ENCODE results near the gene STXBP5.

DNA sequence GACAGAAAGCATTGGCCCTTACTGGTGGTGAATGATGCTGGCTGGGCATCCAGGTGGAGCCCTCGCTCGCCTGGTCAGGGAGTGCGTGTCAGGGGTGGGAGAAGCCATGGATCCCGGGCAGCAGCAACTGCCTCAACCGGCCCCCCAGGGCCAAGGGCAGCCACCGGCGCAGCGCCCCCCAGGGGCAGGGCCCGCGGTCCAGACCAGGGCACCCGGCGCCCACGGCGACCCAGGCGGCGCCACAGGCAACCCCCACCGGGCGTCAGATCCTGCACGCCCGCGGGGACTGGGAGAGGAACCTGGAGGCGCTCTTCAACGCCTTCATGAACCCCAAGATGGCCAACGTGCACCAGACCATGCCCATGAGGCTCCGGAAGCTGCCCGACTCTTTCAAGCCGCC, 202.6 kb downstream of the STXBP5 start:
- TF ChIP-seq POLR2A (IDR thresholded peaks at IDR 0.05; ENCODE audit: insufficient read depth in 1 of 2, low read depth in 2 of 2, low read length in 2 of 2) (no peak), MXI1 (IDR thresholded peaks at IDR 0.05; ENCODE audit: borderline replicate concordance, low read depth, low read length) (no peak), ZZZ3 (CRISPR knock-in tag; IDR thresholded peaks at IDR 0.05; ENCODE audit: borderline replicate concordance) (no peak), KLF13 (CRISPR knock-in tag; IDR thresholded peaks at IDR 0.05) (no peak), NFE2L2 (IDR thresholded peaks at IDR 0.05; ENCODE audit: low read length) (no peak)
- TF ChIP-seq, protein P1, sequence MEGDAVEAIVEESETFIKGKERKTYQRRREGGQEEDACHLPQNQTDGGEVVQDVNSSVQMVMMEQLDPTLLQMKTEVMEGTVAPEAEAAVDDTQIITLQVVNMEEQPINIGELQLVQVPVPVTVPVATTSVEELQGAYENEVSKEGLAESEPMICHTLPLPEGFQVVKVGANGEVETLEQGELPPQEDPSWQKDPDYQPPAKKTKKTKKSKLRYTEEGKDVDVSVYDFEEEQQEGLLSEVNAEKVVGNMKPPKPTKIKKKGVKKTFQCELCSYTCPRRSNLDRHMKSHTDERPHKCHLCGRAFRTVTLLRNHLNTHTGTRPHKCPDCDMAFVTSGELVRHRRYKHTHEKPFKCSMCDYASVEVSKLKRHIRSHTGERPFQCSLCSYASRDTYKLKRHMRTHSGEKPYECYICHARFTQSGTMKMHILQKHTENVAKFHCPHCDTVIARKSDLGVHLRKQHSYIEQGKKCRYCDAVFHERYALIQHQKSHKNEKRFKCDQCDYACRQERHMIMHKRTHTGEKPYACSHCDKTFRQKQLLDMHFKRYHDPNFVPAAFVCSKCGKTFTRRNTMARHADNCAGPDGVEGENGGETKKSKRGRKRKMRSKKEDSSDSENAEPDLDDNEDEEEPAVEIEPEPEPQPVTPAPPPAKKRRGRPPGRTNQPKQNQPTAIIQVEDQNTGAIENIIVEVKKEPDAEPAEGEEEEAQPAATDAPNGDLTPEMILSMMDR (CRISPR knock-in tag; IDR thresholded peaks at IDR 0.05) = no peak
- TF ChIP-seq, protein P2, sequence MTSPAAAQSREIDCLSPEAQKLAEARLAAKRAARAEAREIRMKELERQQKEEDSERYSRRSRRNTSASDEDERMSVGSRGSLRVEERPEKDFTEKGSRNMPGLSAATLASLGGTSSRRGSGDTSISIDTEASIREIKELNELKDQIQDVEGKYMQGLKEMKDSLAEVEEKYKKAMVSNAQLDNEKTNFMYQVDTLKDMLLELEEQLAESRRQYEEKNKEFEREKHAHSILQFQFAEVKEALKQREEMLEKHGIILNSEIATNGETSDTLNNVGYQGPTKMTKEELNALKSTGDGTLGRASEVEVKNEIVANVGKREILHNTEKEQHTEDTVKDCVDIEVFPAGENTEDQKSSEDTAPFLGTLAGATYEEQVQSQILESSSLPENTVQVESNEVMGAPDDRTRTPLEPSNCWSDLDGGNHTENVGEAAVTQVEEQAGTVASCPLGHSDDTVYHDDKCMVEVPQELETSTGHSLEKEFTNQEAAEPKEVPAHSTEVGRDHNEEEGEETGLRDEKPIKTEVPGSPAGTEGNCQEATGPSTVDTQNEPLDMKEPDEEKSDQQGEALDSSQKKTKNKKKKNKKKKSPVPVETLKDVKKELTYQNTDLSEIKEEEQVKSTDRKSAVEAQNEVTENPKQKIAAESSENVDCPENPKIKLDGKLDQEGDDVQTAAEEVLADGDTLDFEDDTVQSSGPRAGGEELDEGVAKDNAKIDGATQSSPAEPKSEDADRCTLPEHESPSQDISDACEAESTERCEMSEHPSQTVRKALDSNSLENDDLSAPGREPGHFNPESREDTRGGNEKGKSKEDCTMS (CRISPR knock-in tag; conservative IDR thresholded peaks at IDR 0.05) = no peak
- TF ChIP-seq, protein P3, sequence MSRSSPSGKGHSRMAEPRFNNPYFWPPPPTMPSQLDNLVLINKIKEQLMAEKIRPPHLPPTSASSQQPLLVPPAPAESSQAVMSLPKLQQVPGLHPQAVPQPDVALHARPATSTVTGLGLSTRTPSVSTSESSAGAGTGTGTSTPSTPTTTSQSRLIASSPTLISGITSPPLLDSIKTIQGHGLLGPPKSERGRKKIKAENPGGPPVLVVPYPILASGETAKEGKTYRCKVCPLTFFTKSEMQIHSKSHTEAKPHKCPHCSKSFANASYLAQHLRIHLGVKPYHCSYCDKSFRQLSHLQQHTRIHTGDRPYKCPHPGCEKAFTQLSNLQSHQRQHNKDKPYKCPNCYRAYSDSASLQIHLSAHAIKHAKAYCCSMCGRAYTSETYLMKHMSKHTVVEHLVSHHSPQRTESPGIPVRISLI (CRISPR knock-in tag; IDR thresholded peaks at IDR 0.05; ENCODE audit: borderline replicate concordance) = no peak
- TF ChIP-seq, protein P4, sequence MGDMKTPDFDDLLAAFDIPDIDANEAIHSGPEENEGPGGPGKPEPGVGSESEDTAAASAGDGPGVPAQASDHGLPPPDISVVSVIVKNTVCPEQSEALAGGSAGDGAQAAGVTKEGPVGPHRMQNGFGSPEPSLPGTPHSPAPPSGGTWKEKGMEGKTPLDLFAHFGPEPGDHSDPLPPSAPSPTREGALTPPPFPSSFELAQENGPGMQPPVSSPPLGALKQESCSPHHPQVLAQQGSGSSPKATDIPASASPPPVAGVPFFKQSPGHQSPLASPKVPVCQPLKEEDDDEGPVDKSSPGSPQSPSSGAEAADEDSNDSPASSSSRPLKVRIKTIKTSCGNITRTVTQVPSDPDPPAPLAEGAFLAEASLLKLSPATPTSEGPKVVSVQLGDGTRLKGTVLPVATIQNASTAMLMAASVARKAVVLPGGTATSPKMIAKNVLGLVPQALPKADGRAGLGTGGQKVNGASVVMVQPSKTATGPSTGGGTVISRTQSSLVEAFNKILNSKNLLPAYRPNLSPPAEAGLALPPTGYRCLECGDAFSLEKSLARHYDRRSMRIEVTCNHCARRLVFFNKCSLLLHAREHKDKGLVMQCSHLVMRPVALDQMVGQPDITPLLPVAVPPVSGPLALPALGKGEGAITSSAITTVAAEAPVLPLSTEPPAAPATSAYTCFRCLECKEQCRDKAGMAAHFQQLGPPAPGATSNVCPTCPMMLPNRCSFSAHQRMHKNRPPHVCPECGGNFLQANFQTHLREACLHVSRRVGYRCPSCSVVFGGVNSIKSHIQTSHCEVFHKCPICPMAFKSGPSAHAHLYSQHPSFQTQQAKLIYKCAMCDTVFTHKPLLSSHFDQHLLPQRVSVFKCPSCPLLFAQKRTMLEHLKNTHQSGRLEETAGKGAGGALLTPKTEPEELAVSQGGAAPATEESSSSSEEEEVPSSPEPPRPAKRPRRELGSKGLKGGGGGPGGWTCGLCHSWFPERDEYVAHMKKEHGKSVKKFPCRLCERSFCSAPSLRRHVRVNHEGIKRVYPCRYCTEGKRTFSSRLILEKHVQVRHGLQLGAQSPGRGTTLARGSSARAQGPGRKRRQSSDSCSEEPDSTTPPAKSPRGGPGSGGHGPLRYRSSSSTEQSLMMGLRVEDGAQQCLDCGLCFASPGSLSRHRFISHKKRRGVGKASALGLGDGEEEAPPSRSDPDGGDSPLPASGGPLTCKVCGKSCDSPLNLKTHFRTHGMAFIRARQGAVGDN (CRISPR knock-in tag; IDR thresholded peaks at IDR 0.05) = no peak
